ENCODE results near the gene USF1. TPM values are rescaled to one million over a fixed set of nuclear protein-coding genes. Genes with fewer than 3 reads are reported as not detected.
"Not testable (repeated sequence)": the region's sequence is repeated elsewhere in the genome, so short reads cannot be mapped to it uniquely, and the experiment has no call there.

USF1 gene
- total RNA-seq, 1 experiment from 2014 or later: 102 TPM

DNA sequence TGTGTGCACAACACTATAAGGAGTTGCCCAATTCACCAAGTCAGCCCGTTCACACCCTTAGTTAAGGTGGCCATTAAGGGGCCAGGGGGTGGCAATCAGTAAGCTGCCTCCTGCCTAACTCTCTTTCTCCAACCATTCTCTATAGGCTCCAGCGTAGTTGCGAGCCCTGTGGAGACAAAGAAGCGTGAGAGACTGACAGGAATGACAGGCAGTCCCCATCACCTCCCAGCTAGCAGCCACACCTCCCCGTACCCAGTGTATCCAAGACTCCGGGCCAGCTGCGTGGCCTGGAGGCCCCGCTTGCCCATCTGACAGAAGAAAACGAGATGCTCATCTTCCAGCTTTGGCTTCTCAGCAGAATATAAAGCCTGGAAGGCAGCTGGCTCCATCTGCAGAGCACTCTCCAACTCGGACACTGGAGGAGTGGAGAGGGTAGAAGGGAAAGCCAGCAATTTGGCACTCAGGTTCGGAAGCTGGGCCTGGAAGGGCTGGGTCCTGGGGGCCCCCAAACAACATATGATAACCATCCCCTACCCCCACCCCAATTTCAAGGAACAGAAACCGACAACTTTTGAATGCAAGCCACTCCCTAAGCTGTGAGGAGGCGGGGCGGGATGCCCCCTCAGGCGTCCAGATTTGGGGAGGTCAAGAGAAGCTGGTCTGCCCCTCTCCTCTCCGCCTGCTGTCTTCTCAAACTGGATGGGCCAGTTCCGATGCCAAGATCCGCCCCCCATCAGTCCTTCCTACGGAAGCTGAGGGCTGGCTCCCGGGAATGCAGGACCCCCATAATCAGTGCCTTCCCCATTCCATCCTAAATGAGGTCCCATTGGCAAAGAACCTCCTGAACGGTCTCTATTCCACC is 7.9 kb downstream of the USF1 start:
- no peaks in the 10 kb centered on the region for H3K9me3 ChIP-seq
- H3K36me3 ChIP-seq: peaks cover 38% of the 10 kb centered on the region
- no peak overlapping the region for H3K4me3 ChIP-seq
- no peak for DNase-seq
- no peaks in the 10 kb centered on the region for H3K27me3 ChIP-seq

DNA sequence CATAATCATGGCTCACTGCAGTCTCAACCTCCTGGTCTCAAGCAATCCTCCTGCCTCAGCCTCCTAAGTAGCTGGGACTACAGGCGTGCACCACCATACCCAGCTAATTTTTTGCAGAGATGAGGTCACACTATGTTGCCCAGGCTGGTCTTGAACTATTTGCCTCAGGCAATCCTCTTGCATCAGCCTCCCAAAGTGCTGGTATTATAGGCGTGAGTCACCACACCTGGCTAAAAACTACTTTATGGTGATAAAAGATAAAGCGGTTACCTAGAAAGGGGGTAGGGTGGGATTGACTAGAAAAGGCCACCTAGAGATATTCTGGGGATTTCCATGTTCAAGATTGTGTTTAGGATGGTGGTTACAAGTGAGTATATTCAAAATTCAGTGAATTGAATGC is 12.0 kb downstream of the USF1 start:
- Histone ChIP-seq H3K4me3 (no peak overlapping the region), H3K36me3 (peaks cover under 1% of the 10 kb centered on the region; the same call in 1 of the 2 replicates)
- no peak for DNase-seq

DNA sequence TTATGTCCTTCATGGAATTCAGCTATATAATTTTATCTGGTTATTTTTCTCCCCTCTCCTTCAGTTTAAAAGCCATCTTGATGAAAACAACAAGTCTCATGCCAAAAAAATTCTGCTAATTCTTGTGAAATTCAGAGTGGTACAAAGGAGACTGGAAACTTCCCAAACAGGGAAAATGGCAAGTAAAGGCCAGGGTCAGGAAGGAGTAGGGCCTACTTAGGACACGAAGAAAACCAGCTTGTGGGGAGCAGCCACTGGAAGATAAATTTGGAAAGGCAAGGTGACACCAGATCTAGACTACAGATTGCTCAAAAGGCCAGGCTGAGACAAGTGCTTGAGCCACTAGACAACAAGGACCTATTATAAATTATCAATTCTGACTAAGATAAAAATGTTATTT is 13.4 kb downstream of the USF1 start:
- H3K27me3 ChIP-seq: no peaks in the 10 kb centered on the region
- no peak for DNase-seq
- H3K36me3 ChIP-seq: no peaks in the 10 kb centered on the region
- no peak overlapping the region for H3K4me3 ChIP-seq
- no peaks in the 10 kb centered on the region for H3K9me3 ChIP-seq

More for the DNA sequence above, 12.0 kb downstream of the USF1 start:
- Histone ChIP-seq H3K27me3 (no peaks in the 10 kb centered on the region), H3K9me3 (no peaks in the 10 kb centered on the region)

DNA sequence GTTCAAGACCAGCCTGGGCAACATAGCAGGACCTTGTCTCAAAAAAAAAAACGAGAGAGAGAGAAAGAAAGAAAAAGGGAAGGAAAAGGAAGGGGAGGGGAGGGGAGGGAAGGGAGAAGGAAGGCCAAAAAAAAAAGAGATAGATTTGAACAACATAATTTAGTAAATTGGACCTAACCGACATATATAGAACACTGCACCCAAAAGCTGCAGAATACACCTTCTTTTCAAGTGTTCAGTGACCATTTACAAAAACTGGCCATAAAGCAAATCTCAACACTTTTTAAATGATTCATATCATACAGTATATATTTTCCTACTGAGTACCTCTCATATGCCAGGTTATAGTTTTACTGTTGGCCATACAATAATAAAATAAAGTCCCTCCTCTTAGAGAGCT is 13.9 kb downstream of the USF1 start:
- Histone ChIP-seq H3K36me3 (no peaks in the 10 kb centered on the region), H3K9me3 (no peaks in the 10 kb centered on the region), H3K4me3 (no peak overlapping the region), H3K27me3 (no peaks in the 10 kb centered on the region)
- DNase-seq: no peak

DNA sequence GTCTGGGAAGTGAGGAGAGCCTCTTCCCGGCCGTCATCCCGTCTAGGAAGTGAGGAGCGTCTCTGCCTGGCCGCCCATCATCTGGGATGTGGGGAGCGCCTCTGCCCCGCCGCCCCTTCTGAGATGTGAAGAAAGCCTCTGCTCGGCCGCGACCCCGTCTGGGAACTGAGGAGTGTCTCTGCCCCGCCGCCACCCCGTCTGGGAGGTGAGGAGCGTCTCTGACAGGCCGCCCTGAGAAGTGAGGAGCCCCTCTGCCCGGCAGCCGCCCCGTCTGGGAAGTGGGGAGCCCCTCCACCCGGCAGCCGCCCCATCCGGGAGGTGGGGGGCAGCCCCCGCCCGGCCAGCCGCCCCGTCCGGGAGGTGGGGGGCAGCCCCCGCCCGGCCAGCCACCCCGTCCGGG is 16.3 kb downstream of the USF1 start:
- not testable (repeated sequence) for H3K4me3 ChIP-seq, DNase-seq, H3K27me3 ChIP-seq

DNA sequence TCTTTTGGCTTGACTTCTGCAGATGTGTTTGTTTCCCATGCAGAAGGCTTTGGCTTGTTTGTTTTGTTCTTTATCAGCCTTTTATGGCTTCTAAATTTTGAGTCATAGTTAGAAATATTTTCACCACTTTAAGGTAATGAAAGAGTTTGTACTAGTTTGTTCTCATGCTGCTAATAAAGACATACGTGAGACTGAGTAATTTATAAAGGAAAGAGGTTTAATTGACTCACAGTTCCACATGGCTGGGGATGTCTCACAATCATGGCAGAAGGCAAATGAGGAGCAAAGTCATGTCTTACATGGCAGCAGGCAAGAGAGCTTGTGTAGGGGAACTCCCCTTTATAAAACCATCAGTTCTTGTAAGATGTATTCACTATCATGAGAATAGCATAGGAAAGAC is 18.8 kb downstream of the USF1 start:
- not testable (repeated sequence) for DNase-seq, H3K36me3 ChIP-seq, H3K27me3 ChIP-seq, H3K9me3 ChIP-seq, H3K4me3 ChIP-seq

More for the DNA sequence above, 16.3 kb downstream of the USF1 start:
- not testable (repeated sequence) for H3K36me3 ChIP-seq, H3K9me3 ChIP-seq

DNA sequence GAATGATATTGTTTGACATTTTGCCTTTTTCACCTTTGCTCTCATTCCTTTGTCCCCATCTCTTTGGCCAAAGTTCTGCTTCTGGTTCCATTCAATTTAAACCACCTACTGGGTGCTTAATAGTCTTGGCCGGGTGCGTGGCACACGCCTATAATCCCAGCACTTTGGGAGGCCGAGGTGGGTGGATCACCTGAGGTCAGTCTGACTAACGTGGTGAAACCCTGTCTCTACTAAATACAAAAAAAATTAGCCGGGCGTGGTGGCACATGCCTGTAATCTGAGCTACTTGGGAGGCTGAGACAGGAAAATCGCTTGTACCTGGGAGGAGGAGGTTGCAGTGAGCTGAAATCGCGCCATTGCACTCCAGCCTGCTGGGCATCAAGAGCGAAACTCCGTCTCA is 23.3 kb downstream of the USF1 start:
- not testable (repeated sequence) for H3K4me3 ChIP-seq, H3K9me3 ChIP-seq, DNase-seq, H3K36me3 ChIP-seq
- H3K27me3 ChIP-seq: peaks cover 14% of the 10 kb centered on the region

DNA sequence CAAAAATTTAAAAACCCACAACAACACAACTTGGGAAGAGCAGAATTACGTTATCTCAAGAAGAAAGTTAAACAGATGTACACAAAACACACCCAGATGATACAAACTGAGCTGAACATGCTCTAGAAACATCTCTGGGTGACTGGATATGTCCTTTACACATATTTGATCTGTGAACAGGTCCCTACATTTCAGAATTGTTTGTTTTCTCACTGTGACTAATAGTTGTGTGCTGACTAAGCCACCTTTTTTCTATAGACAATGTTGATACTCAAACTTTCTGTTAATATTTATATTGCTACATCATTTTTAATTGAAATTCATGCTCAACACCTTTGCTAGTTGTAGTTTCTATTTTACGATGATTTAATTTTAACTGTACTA is 23.8 kb downstream of the USF1 start:
- peaks cover 14% of the 10 kb centered on the region for H3K27me3 ChIP-seq
- DNase-seq: no peak
- H3K9me3 ChIP-seq: no peaks in the 10 kb centered on the region
- H3K4me3 ChIP-seq: no peak overlapping the region
- no peaks in the 10 kb centered on the region for H3K36me3 ChIP-seq

DNA sequence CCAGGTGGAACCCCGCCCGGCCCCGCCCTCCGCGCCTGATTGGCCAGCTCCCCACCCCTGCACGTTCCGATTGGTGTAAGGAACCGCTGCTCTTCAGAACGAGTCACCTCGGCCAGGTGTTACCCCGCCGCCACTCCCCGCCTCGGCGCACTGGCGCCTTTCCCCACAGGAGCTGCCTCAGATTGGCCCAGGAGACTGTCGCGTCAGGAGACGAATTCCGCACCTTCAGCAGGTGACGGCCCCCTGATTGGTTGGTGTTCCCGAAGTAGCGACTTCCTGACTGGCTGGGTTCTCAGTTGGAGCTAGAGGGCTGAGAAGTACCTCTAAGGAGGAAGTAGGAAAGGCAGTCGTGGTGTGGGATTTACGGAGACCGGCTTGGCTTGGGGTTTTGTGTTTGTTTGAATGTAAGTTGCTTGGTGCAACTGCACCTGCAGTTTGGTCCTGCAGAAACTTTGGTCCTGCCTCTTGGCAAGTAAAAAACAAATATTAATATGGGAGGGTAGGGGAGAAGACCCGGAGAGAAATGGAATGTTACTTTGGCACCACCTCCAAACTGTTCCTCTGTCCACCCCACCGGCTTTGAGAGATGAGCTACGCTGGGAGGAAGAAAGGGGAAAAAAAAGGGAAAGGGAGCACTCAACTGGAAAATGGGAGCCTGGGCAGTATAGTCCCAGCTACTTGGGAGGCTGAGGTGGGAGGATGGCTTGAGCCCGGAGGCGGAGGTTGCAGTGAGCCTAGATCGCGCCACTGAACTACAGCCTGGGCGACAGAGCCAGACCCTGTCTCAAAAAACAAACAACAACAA is 24.4 kb downstream of the USF1 start:
- Histone ChIP-seq H3K36me3 (no peaks in the 10 kb centered on the region), H3K4me3 (peak overlapping the region; percentile 48), H3K27me3 (peaks cover 14% of the 10 kb centered on the region), H3K9me3 (no peaks in the 10 kb centered on the region)
- peak; percentile 57 for DNase-seq

DNA sequence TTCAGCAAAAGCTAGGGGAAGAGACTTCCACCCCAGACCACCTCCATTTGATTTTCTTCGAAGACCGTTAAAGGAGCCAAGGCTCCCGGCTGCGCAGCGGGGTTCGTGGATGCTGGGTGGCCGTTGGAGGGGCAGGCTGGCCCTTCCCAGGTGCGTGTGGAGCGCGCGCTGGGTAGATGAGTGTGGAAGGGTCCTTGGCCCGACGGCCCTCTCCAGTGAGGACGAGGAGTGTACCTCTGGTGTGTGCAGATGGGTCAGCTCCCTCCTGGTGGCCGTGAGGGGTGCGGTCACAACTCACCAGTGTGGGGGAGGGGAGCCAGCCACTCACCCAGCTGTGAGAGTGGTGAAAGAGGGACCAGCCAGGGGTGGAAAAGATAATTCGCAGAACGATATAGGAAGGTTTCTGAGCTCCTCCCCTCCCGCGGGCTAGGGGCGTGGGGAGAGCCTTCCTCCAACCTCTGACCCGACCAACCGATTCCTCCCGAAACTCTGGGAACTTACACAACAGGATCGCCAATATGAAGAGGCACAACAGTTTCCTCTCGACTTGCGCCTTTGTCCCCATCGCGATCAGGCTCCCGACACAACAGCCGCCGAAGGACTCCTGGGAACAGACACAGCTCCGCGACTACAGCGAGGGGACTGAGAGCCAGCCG is 25.1 kb downstream of the USF1 start, which contains the start of gene F11R:
TSS of gene F11R (minus strand) at position 644 of the 656 bp plus-strand sequence. CDS start at position 565, 79 bp downstream.
- Histone ChIP-seq H3K9me3 (no peaks in the 10 kb centered on the region), H3K36me3 (no peaks in the 10 kb centered on the region), H3K4me3 (peak within 1 kb of the TSS; percentile 48), H3K27me3 (peaks cover 14% of the 10 kb centered on the region)
- no peak for DNase-seq

DNA sequence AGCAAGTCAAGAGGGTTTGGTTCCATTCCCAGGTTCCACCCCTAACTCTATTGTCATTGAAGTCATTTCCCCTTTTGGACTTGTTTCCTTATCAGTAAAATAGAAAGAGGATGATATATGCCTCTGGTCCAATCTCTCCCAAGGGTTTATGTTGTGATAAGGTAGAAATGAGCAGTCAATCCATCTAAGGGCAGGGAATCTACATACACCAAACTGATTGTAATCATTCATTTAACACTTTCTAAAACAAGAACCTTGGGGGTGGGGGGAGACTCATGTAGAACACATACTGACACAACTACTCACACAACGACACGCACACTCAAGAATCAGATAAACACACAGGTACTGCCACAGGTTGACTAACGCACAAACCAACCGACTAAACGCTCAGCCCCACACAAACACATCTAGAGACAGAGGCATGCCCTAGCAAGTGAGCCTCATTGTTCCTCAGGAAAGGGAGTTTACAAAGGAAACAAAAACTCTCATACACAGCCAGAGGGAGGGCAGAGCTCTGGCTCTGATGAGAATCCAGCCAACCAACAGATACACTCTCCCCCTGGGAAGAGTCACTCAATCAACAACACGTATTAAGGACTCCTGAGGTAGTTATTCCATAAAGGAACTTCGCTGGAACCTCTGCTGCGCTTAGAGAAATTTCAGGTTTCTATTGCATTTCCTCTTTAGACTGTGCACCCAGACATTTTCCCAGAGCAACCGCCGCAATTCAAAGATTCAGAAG is 25.9 kb downstream of the USF1 start:
- Histone ChIP-seq H3K4me3 (no peak overlapping the region), H3K27me3 (peaks cover 14% of the 10 kb centered on the region), H3K36me3 (no peaks in the 10 kb centered on the region), H3K9me3 (no peaks in the 10 kb centered on the region)
- DNase-seq: no peak

DNA sequence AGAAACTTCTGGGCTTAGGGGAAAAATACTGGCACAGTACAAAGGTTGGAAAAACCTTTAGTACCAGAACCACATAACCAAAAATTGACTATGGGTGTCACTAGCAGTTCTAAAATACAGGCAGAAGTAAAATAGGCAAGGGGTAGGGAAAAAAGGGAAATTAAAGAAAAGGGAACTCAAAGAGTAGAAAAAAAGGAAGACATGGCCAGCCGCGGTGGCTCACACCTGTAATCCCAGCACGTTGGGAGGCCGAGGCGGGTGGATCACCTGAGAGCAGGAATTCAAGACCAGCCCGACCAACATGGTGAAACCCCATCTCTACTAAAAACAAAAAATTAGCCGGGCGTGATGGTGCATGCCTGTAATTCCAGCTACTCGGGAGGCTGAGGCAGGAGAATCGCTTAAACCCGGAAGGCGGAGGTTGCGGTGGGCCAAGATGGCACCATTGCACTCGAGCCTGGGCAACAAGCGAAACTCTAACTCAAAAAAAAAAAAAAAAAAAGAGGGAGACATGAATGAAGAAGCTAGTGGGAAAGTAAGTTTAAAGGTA is 26.6 kb downstream of the USF1 start:
- H3K36me3 ChIP-seq, DNase-seq, H3K4me3 ChIP-seq, H3K9me3 ChIP-seq: not testable (repeated sequence)
- peaks cover 14% of the 10 kb centered on the region for H3K27me3 ChIP-seq

DNA sequence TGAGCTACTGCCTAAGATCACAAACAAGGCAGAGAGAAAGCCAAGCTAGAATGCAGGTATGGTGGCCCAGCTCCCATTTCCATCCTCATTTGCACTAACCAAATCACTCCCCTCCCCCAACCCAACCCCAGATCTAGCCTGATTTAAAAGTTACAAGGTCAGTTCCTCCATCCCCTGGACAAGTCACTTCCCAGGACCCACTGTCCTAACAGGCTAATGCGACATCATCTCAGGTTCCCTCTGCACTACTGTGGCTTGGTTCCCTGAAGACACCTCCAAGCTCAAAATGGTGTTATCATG is 27.2 kb downstream of the USF1 start:
- Histone ChIP-seq H3K27me3 (peaks cover 14% of the 10 kb centered on the region), H3K36me3 (no peaks in the 10 kb centered on the region), H3K9me3 (no peaks in the 10 kb centered on the region), H3K4me3 (no peak overlapping the region)
- no peak for DNase-seq

DNA sequence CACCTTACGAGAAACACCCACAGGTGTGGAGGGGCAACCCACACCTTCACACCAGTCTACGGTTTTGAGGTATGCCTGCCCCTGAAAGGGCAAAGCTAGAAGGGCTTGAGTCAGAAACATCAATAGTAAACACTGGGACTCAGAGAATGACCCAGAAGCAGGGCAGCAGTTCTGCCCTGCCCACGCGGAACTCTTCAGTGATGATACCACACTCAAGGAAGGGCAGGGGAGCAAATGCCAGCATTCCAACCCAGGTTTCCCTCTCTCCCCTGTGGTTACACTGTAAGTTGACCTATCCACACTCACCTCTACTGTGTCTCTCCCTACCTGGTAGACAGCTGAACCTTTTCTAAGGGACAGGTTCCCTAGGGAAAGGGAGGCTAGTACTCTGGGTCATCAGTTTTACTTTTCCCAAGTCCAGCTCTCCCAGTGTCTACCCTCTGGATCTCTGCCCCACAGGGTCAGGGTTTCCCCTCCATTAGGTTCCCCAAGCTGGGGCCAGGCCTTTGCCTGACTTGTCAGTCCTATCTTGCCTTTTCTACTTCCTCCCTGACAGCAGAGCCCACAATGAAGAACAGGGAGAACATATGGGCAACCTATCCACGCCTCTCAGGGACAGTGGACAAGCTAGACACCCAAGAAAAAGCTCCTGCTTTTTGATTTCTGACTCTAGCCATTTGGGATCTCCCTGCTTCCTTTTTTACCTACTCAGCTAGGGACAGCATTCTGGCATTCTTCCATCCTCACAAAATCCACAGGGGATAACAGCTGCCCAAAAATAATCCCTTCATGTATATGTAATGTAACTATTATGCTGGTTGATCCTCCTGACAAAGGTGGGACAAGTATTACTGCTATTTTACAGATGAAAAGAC is 27.8 kb downstream of the USF1 start:
- Histone ChIP-seq H3K27me3 (peaks cover 14% of the 10 kb centered on the region), H3K36me3 (no peaks in the 10 kb centered on the region), H3K9me3 (no peaks in the 10 kb centered on the region), H3K4me3 (no peak overlapping the region)
- DNase-seq: no peak

DNA sequence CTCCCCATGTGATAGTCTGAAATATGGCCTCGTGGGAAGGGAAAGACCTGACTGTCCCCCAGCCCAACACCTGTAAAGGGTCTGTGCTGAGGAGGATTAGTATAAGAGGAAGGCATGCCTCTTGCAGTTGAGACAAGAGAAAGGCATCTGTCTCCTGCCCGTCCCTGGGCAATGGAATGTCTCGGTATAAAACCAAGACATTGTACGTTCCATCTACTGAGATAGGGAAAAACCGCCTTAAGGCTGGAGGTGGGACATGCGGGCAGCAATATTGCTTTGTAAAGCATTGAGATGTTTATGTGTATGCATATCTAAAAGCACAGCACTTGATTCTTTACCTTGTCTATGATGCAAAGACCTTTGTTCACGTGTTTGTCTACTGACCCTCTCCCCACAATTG is 28.6 kb downstream of the USF1 start:
- not testable (repeated sequence) for H3K36me3 ChIP-seq, DNase-seq, H3K4me3 ChIP-seq, H3K9me3 ChIP-seq
- H3K27me3 ChIP-seq: peaks cover 14% of the 10 kb centered on the region

DNA sequence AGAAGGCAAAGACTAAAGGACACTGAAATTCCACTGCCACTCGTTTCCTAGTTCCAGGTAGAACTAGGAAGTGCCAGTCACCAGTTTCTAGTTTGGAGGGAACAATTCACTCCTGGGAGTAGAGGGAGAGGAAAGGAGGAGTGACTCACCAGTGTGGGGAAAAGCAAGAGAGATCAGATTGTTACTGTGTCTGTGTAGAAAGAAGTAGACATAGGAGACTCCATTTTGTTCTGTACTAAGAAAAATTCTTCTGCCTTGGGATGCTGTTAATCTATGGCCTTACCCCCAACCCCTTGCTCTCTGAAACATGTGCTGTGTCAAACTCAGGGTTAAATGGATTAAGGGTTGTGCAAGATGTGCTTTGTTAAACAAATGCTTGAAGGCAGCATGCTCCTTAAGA is 29.1 kb downstream of the USF1 start:
- DNase-seq, H3K36me3 ChIP-seq, H3K9me3 ChIP-seq, H3K4me3 ChIP-seq: not testable (repeated sequence)
- H3K27me3 ChIP-seq: peaks cover 14% of the 10 kb centered on the region
